SU-DHL-6 (cell line): ENCODE measurements around the gene NACC1.

Source experiments
- H2AFZ ChIP-seq: fragments of 200-600 bp; sonication (generic); 2 replicates; pipeline ENCODE4 v1.6.1; 2014; ENCODE audit warnings: low read depth, mild to moderate bottlenecking, moderate library complexity, mixed read lengths, antibody characterized with exemption, low read length; ENCODE audit not compliant: severe bottlenecking
- H3F3A ChIP-seq: fragments of 200-600 bp; shearing (Covaris generic); 2 replicates; pipeline ENCODE4 v1.6.0; 2016; ENCODE audit warnings: antibody characterized with exemption, mild to moderate bottlenecking; ENCODE audit not compliant: insufficient read depth
- H3K27ac ChIP-seq: fragments of 200-600 bp; sonication (generic); 2 replicates; pipeline ENCODE4 v1.5.1; 2016; ENCODE audit warnings: low read depth, mild to moderate bottlenecking, low read length, moderate library complexity, mixed read lengths
- H3K27me3 ChIP-seq: fragments of 200-600 bp; sonication (generic), shearing (Covaris generic); 2 replicates; pipeline ENCODE4 v1.6.0; 2014; ENCODE audit warnings: mild to moderate bottlenecking, low read length
- H3K36me3 ChIP-seq: fragments of 200-600 bp; sonication (generic); 2 replicates; pipeline ENCODE4 v1.6.1; 2014; ENCODE audit warnings: mild to moderate bottlenecking, low read length, mixed read lengths
- H3K4me2 ChIP-seq: fragments of 300-600, 200-600 bp; shearing (Covaris generic), sonication (generic); 2 replicates; pipeline ENCODE4 v1.6.0; 2014; ENCODE audit warnings: low read length, low read depth, mild to moderate bottlenecking; ENCODE audit not compliant: poor library complexity, severe bottlenecking
- H3K4me3 ChIP-seq: fragments of 200-600 bp; sonication (generic); 2 replicates; pipeline ENCODE4 v1.5.1; 2014; ENCODE audit warnings: antibody characterized with exemption, low read length, mild to moderate bottlenecking, mixed read lengths; ENCODE audit not compliant: insufficient read depth, poor library complexity, severe bottlenecking
- H3K79me2 ChIP-seq: fragments of 200-600 bp; sonication (generic); 2 replicates; pipeline ENCODE4 v1.6.1; 2014; ENCODE audit warnings: mild to moderate bottlenecking, low read length, moderate library complexity; ENCODE audit not compliant: insufficient read depth
- H3K9ac ChIP-seq: fragments of 200-600 bp; sonication (generic); 2 replicates; pipeline ENCODE4 v1.7.0; 2014; ENCODE audit warnings: mild to moderate bottlenecking, low read length
- H3K9me2 ChIP-seq: fragments of 200-600 bp; sonication (generic); replicated peaks from 2 replicates; pipeline ENCODE4 v1.6.1; 2014; ENCODE audit warnings: low read length; ENCODE audit not compliant: insufficient read depth
- H3K9me3 ChIP-seq: fragments of 200-600 bp; sonication (generic); 2 replicates; pipeline ENCODE4 v1.6.1; 2014; ENCODE audit warnings: low read length, mixed read lengths; ENCODE audit not compliant: insufficient read depth
- H4K20me1 ChIP-seq: fragments of 200-600 bp; sonication (generic); 2 replicates; pipeline ENCODE4 v1.6.1; 2014; ENCODE audit warnings: low read depth, mild to moderate bottlenecking, antibody characterized with exemption, low read length, moderate library complexity, mixed read lengths
- CTCF ChIP-seq: fragments of 200-600 bp; sonication (generic); IDR thresholded peaks from one replicate; pipeline ENCODE4 v1.5.1; 2017; ENCODE audit warnings: antibody characterized with exemption, mild to moderate bottlenecking, low read length, moderate library complexity; ENCODE audit not compliant: insufficient read depth, poor library complexity, severe bottlenecking
- EZH2phosphoT487 ChIP-seq: fragments of 200-600 bp; sonication (generic), shearing (Covaris generic); conservative IDR thresholded peaks from 2 replicates; pipeline ENCODE4 v1.6.1; 2018; ENCODE audit warnings: mild to moderate bottlenecking, antibody characterized with exemption, low read length, moderate library complexity, mixed read lengths

The NACC1 gene

GRCh38 chr19:13122980-13123957 lies 5.2 kb downstream of the NACC1 start:
- Histone ChIP-seq H3K79me2 (peaks cover 75% of the 10 kb centered on the region), H4K20me1 (no peaks in the 10 kb centered on the region), H3K36me3 (no peaks in the 10 kb centered on the region), H3K9me2 (no peaks in the 10 kb centered on the region), H3K9ac (no peak overlapping the region), H3K27me3 (no peaks in the 10 kb centered on the region), H3K4me2 (no peak overlapping the region), H3K4me3 (no peak overlapping the region), H3K9me3 (no peaks in the 10 kb centered on the region), H3F3A (no peaks in the 10 kb centered on the region), H3K27ac (no peak overlapping the region), H2AFZ (no peak overlapping the region)
- TF ChIP-seq EZH2phosphoT487 = no peak
- TF ChIP-seq CTCF = no peak

- H4K20me1 ChIP-seq = no peaks in the 10 kb centered on the region
Measured at GRCh38 chr19:13127051-13127450, 9.0 kb downstream of the NACC1 start.

GRCh38 chr19:13127811-13128575 lies 9.9 kb downstream of the NACC1 start:
- Histone ChIP-seq H3K27ac (no peak overlapping the region), H3K4me3 (no peak overlapping the region), H3K4me2 (no peak overlapping the region), H2AFZ (no peak overlapping the region), H3K27me3 (no peaks in the 10 kb centered on the region), H4K20me1 (no peaks in the 10 kb centered on the region), H3K9me3 (no peaks in the 10 kb centered on the region), H3K9ac (no peak overlapping the region), H3K9me2 (no peaks in the 10 kb centered on the region), H3K79me2 (peaks cover 57% of the 10 kb centered on the region), H3K36me3 (no peaks in the 10 kb centered on the region), H3F3A (no peaks in the 10 kb centered on the region)
- no peak for TF ChIP-seq CTCF
- no peak for TF ChIP-seq EZH2phosphoT487

More at GRCh38 chr19:13127051-13127450, 9.0 kb downstream of the NACC1 start:
- Histone ChIP-seq H3K4me2 (no peak overlapping the region), H3F3A (no peaks in the 10 kb centered on the region), H3K4me3 (no peak overlapping the region), H3K9me2 (no peaks in the 10 kb centered on the region), H3K9ac (no peak overlapping the region), H3K36me3 (no peaks in the 10 kb centered on the region), H3K9me3 (no peaks in the 10 kb centered on the region), H3K79me2 (peaks cover 58% of the 10 kb centered on the region), H3K27me3 (no peaks in the 10 kb centered on the region), H3K27ac (no peak overlapping the region), H2AFZ (no peak overlapping the region)
- TF ChIP-seq CTCF (no peak), EZH2phosphoT487 (no peak)
